Fibroblast of skin of right quadriceps (primary cell): ENCODE measurements around the gene TLE2.
A peak's percentile ranks its signal among the peaks of the same experiment; 100 is the strongest.
"Not testable (repeated sequence)": the region's sequence is repeated elsewhere in the genome, so short reads cannot be mapped to it uniquely, and the experiment has no call there.

Experiments
- DNase-seq: peaks from one replicate; pipeline ENCODE4 v3.0.0-alpha.2; 2013

Gene TLE2

DNA sequence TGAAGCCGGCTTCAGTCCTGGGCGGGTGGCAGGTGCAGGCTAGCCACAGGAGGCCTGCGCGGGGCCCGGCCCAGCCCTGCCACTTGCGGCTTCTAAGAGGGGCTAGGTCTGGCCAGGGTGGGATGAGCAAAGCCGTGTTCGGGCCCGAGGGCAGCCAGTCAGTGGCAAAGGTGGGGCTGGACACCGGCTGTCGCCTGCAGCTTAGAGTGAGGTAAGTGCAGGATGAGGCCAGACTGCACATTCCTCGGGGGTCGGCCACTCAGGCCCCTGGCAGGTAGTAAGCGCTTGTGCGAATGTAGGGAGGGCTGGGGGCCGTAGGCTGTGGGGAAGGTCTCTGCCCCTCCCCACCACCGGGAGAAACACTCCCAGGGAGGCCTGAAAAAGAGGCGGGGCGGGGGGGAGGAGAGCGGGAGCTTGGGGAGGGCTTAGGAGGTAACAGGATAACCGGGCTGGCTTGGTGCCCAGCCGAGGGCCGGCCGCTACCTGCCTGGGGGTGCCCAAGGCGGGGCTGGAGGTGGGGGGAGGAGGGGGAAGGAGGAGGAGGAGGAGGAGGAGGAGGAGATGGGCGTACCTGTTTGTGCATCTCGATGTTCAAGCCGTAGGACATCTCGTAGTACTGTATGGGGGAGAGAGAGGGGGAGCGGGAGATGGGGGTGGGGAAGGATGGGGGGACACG is 26.8 kb upstream of the TLE2 start:
- DNase-seq = no peak

- peak; percentile 38 for DNase-seq
These were observed 26.1 kb upstream of the TLE2 start for GRCh38 chr19:3054972-3055740.

GRCh38 chr19:3054265-3054971 is 25.3 kb upstream of the TLE2 start:
- DNase-seq = no peak

GRCh38 chr19:3053780-3054179 is 24.7 kb upstream of the TLE2 start:
- DNase-seq = no peak

DNA sequence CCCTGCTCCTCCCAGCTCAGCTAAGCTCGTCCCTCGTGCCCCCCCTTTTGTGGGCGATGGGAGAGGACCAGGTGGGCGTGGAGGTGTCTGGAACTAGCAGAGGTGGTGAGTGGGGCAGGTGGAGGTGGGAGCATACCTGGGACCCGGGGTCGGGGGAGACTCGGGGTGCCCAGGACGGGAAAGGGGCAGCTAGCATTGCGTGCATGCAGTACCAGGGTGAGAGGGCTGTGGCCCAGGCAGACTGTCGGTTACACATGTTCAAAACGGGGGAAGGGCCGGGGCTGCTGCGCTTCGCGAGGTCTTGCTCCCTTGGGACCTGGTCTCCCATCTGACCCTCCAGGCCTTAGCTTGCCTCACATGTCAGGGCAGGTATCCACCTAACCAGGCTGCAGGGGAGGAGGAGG is 24.1 kb upstream of the TLE2 start:
- DNase-seq = no peak

GRCh38 chr19:3050016-3050415 is 20.9 kb upstream of the TLE2 start:
- DNase-seq = not testable (repeated sequence)

GRCh38 chr19:3049089-3049488 is 20.0 kb upstream of the TLE2 start:
- no peak for DNase-seq

DNA sequence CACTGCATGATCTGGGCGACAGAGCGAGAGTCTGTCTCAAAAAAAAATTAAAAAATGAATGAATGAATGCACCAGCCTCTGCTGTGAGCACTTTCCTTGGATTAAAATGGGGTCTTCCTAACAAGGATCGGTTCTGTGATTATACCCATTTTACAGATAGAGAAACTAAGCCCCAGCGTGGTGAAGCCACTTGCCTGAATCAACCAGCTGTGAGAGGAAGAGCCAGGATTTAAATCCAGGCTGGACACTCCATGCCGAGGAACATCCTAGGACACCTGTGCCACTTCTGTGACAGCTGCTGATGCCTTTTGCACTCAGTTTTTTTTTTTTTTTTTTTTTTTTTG is 19.1 kb upstream of the TLE2 start:
- DNase-seq = no peak

- peak; percentile 87 for DNase-seq
These were observed 18.6 kb upstream of the TLE2 start for GRCh38 chr19:3047496-3048189.

GRCh38 chr19:3046698-3047495 is 17.8 kb upstream of the TLE2 start:
- peak; percentile 43 for DNase-seq

DNA sequence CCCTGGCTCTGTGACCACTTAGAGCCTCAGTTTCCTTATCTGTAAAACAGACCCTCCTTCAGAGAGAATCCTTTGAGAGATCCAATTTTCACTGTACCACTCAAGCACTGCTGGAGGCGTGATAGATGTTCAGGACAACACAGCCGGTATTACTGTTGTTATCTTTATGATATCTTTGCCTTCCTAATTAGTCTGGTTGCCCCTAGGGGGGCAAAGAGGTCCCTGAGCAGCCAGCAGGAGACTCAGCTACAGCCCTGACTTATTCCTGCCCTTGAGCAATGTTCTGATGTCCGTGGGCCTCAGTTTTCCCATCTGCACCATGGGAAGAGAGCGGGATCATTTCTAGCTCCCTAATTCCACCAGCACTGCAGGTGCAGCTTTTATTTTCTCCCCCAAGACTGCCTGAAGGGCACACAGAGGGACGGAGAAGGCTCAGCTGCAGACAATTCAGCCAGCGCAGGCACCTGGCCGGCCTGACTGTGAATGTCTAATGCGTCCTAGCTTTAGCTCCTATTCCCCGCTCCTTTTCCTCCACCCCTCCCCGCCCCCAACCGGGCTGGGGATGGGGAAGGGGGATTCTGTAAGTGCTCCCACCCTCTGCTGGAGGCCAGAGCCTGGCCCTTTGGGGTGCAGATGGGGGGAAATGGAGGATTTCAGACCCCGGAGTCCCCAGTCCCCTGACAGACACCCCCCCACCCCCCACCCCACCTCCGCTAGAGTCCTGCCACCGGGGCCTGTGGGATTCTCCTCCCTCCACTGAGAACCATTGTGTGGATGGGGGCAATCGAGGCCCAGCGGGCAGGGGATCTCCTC is 17.0 kb upstream of the TLE2 start:
- no peak for DNase-seq

- no peak for DNase-seq
These were observed 16.1 kb upstream of the TLE2 start for GRCh38 chr19:3045191-3045590.

GRCh38 chr19:3042621-3043267 is 13.7 kb upstream of the TLE2 start:
- DNase-seq = no peak

DNA sequence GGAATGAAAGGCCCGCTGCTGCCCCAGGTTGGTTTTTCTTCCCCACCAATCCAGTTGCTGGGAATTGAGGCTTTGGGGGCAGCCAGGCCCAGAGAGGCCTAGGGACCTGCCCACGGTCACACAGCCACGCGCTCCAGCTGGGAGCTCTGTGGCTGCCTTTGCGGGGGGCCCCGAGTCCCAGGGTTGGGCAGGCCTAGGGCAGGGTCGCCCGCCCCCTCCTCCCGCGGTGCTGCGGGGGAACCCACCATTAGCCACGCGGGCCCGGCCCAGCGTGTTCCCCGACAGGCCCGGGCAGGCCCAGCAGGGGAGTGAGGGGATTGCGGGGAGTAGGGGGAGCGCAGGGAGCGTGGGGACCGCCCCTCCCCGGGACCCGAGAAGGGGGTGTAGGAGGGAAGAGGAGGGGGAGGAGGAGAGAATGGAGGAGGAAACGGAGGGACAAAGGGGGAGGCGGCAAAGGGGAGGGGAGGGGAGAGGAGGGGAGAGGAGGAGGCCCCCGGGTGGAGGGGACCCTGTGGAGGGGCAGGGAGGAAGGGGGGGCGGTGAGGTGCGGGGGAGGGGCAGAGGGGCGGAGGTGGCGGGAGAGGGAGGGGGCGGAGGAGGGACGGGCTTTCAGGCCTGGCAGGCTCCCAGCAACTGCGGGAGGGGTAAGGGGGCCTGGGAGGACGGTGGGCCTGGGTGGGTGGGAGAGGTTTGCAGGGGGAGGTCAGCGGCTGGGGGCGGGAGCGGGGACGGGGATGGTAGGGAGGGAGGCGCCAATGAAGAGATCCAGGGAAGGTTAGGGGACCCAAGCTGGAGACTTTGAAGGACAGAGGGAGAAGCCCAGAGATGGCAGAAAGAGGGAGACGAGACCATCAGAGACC is 12.9 kb upstream of the TLE2 start:
- no peak for DNase-seq

- DNase-seq = no peak
These were observed 12.2 kb upstream of the TLE2 start for GRCh38 chr19:3041327-3041726.

GRCh38 chr19:3039641-3040077 is 10.6 kb upstream of the TLE2 start:
- DNase-seq = no peak

GRCh38 chr19:3039125-3039524 is 10.0 kb upstream of the TLE2 start:
- DNase-seq = no peak

DNA sequence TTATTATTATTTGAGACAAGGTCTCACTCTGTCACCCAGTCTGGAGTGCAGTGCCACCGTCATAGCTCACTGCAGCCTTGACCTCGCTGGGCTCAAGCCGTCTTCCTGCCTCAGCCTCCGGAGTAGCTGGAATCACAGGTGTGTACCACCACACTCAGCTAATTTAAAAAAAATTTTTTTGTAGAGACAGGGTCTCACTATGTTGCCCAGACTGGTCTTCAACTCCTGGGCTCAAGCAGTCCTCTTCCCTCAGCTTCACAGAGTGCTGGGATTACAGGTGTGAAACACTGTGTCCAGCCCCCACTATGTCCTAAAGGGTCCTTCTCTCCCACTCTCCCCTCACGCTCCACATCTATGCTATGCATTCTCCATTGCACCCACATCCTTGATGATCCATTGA is 9.1 kb upstream of the TLE2 start:
- DNase-seq = no peak

DNA sequence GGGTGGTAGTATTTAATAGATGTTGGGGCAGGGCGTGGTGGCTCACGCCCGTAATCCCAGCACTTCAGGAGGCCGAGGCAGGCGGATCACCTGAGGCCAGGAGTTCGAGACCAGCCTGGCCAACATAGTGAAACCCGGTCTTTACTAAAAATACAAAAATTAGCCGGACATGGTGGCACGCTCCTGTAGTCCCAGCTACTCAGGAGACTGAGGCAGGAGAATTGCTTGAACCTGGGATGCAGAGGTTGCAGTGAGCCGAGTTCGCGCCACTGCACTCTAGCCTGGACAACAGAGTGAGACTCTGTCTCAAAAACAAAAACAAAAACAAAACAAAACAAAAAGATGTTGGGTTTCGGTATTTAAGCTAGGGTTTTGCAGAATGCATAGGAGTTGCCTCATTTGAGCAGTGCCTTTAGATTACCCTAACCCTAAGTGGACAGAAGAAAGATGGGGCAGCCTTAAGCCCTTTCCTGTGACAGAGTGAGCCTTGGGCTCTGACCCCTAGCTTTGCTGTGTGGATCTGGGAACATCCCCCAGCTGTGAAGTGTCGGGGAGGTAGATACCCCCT is 8.0 kb upstream of the TLE2 start:
- not testable (repeated sequence) for DNase-seq
